Measurements from ENCODE around the gene CTDSPL2.
"Not testable (repeated sequence)": the region's sequence is repeated elsewhere in the genome, so short reads cannot be mapped to it uniquely, and the experiment has no call there.

Gene CTDSPL2

DNA sequence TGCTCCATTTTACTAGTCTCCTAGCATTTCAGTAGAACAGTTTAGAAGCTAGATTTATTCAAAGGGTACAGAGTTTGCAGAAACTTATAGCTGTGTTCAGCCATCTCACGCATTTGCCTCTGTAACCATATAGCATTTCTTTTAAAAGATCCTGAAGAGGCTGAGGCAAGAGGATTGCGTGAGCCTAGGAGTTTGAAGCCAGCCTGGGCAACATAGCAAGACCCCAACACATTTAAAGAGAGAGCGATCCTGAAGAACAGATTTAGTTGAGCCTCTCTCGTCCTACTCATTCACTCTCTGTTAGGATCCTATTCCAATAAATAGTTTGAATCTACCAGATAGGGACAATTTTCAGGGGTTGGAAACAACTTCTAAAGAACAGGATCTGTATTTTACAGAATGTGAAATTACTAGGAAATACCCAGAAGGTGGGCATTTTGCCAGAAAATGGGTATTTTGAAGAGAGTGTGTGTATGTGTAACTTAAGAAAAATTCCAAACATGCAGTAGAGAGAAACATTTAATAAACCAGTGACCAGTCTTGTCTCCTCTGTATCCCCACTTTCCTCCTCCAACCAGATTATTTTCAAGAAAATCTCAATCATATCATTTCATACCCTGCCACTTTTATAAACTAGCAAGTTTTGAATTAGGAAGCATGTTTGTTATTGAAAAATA lies 114.0 kb downstream of the CTDSPL2 start:
- DNase-seq, result no peak

DNA sequence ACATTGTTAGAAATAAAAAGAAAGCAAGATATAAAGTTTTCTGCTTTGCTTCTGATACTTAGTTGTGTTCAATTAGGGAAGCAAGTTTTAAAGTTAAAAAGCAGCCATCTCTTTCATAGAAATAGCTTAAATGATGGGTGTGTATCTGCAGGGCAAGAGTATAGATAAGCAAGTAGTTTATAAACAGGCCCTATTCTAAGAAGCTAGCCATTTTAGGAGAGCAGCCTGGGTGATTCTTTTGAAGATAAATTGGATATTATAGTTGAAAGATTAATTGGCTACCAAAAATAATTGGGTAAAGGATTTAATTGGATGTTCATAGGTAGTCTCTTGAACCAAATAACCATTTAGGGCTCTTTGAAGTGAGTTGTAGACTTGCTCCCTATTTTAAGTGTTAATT lies 115.2 kb downstream of the CTDSPL2 start:
- DNase-seq, result no peak

DNA sequence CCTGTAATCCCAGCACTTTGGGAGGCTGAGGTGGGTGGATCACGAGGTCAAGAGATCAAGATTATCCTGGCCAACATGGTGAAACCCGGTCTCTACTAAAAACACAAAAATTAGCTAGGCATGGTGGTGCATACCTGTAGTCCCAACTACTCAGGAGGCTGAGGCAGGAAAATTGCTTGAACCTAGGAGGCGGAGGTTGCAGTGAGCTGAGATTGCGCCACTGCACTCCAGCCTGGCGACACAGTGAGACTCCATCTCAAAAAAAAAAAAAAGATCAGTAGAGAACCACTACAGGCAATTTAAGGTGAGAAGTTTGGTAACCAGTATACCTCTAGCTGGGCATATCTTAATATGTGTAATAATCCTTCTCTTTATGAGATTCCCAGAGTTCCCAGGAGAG lies 117.3 kb downstream of the CTDSPL2 start:
- not testable (repeated sequence) for DNase-seq

DNA sequence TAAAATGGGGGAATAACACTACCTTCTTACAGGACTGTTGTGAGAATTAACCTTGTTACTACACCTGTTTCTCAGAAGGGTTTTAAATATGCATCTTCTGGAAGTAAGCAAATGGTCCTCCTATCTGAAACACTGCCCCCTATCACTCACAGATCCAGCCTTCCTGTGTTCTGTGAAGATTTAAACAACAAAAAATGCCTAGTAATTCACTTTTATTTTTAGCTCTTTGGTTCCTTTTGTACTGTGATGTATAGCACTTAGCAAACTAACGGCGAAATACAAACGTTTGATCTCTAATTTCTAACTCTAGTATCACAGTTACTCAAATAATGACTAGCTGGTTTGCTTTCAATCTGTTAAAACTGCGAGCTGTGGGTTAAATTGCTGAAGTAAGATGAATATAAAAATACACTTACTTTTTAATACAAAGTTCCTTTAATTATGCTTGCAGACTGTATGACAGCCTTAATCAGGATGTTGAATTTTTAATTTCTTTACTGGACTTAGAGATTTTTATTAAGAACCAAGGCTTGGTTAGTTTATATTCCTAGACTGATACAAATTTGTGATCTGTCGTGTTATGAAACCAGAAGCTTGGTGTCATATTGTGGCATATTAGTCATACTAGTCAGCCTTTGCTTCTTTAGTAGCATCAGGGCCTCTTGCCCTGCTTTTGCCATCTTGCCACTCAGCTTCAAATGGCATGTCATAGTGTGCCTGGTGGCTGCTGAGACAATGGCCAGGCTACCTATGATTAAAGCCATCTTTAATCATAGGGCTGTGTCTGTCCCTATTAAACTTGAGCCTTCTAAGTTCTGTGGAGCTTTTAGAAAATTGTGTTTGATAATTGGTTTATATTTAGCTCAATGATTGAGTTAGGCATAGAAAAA lies 118.7 kb downstream of the CTDSPL2 start:
- peak; percentile 62 for DNase-seq

DNA sequence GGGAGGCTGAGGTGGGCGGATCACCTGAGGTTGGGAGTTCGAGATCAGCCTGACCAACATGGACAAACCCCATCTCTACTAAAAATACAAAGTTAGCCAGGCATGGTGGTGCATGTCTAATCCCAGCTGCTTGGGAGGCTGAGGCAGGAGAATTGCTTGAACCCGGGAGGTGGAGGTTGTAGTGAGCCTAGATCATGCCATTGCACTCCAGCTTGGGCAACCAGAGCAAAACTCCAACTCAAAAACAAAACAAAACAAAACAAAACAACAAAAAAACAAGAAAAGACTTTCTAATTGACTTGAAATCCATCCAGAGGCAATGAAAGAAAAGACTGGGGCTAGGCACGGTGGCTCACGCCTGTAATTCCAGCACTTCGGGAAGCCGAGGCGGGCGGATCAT lies 121.7 kb downstream of the CTDSPL2 start:
- DNase-seq, result not testable (repeated sequence)

DNA sequence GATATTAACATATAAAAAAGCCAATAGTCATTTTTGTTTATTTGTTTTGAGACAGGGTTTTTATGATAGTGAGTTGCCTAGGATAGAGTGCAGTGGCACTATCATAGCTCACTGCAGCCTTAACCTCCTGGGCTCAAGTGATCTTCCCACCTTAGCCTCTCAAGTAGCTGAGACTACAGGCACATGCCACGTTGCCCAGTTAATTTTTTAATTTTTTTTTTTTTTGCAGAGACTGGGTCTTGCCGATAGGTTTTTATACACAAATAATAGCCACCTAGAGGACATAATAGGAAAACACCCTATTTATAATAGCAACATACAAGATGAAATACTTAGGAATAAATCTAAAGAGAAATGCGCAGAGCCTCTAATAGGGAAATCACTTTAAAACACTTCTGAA lies 122.8 kb downstream of the CTDSPL2 start:
- DNase-seq, result no peak

DNA sequence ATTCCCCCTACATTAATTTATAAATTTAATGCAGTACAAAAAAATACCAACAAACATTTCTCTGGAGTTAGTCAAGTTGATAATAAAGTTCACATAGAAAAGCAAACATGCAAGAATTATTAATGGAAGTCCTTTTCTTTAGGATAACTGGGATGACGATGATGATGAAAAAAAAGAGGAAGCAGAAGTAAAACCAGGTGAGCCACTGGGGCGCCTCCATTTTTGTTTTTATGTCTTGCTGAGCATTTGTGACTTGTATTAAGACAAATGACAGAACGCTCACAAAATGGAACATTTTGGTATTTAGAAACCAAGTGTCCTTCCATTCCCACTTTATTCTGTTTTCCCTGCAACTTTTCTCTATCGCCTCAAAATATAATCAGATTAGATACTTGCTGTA lies 123.3 kb downstream of the CTDSPL2 start:
- DNase-seq, result no peak

DNA sequence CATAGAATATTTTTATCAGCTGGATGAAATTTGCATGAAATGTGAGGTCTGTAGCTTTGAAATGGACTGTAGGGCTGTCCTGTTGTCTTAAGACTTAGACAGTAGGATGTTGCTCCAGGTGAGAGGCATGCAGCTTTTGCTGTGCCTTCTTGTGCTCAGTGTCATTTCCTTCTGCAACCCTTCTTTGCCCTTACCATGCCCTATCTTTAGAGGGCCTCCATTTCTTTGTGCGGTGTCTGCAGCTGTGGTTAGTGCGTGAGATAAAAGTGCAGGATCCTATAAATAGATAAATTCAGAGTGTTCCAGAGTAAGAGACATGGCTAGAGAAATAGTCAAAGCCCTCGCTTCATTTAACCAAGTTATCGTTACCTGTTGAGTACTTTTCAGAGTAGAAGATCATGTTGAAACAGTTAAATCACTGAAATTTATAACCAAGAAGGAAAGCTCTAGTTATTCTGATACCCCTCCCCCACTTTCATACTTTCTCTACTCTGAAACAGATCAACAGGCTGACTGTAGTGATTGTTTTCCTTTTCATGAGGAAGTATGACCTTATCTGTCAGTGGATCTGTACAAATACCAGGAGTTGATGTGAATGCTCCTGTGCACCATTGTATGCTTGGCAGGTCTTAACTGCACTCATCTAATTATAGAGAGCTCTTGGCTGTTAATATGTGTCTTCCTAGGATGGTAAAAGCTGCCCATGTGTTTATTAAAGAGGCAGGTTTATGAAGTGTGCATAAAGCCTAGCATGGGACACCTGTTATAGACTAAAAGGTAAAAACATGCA lies 127.7 kb downstream of the CTDSPL2 start:
- DNase-seq, result no peak

DNA sequence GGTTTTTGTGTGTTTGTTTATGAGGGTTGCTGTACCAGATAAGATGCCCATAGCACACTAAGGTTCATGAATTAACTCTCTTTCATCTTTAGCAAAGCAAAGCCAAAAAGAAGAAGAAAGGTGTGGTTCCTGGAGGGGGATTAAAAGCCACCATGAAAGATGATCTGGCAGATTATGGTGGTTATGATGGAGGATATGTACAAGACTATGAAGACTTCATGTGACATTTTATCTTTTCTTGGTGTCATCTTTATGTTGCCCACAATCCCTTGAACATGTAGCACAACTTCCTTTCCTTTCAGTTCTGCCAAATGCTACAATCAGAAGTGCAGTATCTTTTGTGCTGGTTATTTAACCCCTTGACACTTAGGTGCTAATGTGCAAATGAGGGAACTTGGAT lies 133.5 kb downstream of the CTDSPL2 start:
- not testable (repeated sequence) for DNase-seq

DNA sequence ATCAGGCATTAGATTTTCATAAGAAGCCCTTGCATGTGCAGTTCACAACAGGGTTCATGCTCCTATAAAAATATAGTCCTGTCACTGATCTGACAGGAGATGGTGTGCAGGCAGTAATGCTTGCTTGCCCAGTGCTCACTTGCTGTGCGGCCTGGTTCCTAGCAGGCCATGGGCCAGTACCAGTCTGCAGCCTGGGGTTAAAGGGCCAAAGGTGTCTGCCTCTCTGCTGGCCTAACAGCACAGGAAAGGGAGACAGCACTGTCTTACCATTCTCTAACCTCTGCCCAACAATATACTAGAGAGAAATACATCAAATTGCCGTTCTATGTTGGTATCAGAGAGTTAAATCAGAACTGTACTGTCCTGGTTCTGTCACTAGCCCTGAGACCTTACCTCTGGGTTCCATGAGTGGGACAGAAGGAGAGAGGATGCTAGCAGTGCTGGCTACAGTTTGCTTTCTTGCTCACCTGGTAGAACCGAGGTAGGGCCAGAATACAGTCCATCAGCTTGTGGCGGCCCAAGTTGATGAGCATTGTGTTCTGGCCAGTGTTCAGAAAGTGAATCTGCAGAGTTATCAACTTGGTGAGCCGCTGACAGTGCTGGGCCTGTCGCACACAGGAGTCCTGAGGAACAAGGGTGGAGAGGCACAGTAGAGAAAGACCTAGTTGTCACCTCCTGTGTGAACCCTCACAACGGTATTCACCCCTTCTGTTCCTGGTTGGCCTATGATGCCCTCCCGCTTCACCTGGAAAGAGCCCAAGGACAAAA lies 138.1 kb downstream of the CTDSPL2 start:
- DNase-seq, result no peak

DNA sequence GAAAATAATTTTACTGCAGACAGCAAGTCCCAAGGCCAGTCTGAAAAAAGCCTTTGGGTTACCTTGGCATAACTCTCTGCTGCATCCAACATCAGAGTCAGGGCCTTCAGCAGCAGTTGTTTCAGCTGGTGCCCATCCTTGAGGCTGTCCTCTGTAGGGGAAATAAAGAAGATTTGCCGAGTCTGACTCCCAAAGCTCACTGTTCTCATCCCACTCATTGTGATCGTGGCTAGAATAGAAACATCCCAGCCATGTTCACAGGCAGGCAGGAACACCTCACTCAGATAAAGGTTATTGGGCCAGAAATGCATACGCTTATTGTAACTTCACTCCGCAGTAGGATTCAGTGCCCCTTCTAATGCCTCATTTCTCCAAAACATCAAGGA lies 138.7 kb downstream of the CTDSPL2 start:
- no peak for DNase-seq

DNA sequence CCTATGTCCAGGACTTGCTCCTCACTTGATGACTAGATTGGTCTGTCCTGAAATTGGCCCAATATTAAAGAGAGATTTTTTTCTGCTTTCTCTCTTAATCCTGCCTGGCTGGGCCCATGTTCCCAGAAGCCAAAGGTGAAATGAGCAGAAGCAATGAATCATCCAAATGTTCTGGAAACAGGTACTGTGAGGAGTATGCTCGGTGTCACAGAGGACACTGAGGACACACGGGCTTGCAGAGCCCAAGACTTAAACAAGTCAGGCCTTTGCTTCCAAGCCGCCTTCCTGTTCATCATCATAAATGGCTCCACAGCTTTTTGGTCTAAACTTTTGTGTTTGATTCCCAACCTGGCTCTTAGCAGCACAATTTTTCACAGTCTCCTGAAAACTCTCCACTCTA lies 140.9 kb downstream of the CTDSPL2 start:
- no peak for DNase-seq

DNA sequence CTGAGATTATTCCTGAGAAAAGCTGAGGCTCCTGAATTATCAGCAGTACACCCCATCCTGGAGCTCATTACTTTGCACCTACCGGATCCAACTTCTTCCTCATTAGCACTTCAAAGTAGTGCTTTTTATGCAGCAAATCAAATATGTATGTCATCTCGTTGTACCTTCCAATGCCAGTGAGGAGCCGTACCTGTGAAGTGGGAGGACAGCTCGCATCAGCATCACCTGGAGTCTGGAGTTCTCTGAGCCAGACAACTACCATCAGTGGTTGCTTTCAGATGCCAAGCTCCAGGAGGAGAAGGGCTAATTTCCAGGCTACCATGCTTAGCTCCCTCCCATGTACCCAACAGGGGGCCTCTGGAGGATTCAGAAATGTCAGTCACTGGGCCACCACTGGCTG lies 141.9 kb downstream of the CTDSPL2 start:
- no peak for DNase-seq

DNA sequence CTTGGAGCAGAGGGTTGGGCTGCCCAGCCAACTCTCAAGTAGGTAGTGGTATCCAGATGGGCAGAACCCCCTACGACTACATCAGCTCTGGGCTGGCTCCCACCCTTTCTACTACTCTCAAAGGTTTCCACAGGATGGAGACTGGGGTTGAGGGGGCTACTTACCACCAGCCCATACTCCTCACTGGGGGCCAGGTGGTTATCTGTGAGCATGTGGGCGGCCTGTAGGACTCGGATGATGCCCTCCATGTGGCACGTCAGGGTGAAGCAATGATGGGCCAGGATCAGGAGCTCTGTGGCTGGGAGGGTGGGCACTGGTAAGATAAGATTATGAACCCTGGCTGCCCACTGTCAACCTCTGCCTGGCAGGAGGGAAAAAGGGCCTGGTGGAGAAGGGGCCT lies 142.9 kb downstream of the CTDSPL2 start:
- no peak for DNase-seq

DNA sequence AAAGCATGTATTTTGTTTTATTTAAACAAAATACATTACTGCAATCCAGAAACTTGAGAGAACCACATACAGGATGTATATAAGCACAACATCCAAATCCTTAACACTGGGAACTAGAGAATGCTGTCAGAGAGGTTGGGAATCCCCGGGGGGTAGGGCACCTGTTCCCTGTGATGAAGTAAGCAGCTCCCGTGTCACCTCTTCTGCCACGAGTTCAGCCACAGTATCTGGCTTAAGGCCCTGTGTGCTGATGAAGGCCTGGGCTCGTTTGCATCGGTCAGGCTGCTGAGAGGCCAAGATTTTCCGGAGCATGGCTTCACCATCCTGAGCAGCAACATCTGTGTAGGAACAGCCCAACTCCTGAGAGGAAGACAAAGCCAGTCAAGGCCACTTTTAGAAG lies 146.0 kb downstream of the CTDSPL2 start:
- no peak for DNase-seq

DNA sequence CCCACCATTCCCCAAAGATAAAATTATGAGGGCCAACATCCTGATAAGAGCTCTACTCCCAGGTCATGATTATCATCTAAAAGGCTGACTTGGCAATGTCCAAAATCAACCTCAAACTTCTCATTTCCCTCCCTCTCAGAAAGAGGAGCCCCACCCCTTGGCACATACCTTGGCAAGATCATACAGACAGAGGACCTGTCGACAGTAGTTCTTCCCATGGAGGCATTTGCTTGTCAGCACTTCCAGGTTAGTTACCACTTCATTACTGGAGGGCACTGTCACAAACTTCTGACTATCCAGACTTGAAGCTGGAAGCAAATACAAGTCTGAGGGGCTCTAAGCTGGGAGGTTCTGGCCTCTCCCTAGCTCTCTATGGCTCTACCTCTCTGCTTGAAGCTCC lies 147.3 kb downstream of the CTDSPL2 start:
- no peak for DNase-seq

All from activated naive CD4-positive, alpha-beta T cell treated with Interleukin-2 at 50 U/mL for 16 hours (primary cell).